ENCODE measurements around the gene PLXNA2.

The PLXNA2 gene

DNA sequence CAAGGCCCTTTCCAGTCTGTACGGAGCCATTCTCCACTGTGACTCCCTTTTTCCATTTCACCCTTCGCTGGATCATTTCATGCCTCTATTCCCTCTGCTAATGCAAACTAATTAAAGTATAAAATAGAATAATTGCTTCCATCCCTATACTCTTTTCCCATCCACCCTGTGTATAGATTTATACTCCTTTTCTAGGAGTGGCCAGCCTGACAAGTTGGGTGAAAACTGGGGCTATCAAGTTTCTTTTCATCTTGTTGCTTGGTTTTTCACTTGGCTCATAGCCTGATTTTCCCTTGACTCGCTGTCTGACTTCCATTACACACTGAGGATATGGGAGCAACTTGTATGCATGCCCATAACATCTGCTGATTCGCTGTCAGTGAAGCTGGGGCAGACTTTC is 107.0 kb downstream of the PLXNA2 start:
- DNase-seq (ENCODE audit: low spot score): no peak

DNA sequence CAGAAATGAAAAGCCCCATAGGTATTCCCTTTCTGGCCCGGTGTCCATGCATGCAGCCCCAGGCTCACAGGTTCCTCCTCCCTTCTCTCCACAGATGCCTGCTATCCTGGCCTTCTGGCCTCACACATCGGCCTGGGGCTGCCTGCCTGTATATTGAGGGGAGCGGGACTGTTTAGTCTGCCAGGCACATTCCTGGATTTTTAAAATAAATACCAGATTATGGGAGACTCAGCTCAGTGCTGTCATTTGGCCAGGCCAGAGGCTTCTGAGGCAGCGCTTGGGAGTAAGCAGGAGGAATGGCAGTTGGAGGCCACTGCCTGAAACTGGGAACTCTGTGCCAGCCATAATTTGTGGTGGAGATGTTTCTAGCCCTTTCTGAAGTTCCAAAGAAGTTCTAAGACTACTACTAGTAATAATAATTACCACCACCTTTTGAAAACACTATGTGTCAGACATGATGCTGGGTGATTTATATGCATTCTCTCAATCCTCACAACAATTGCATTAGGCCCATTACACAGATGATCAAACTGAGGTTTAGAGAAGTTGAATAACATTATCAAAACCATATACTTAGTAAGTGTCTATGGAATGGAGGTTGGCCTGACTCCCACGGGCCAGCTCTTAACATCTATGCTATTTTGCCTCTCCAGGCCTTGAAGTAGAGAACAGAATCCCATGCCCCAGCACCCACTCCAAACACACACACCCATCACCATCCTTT is 107.6 kb downstream of the PLXNA2 start:
- DNase-seq (ENCODE audit: low spot score): no peak

DNA sequence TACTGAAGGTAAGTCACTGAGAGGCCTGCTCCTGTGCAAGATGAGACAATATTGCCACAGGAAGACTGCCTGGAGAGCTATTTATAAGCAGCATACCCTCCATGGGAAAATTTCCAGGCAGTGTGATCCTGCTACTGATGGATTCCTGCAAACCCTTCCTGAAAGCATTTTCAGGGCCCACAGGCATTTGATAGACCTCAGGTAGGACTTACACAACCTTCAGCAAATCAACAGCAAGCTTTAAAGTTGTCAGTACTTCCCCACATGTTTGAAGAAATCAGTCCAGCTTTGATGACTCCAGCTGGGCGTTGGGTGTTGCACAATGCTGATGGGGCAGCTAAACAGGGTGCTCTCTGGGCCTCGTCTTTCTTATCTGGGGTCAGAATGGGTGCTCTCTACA is 108.8 kb downstream of the PLXNA2 start:
- DNase-seq (ENCODE audit: low spot score): no peak

DNA sequence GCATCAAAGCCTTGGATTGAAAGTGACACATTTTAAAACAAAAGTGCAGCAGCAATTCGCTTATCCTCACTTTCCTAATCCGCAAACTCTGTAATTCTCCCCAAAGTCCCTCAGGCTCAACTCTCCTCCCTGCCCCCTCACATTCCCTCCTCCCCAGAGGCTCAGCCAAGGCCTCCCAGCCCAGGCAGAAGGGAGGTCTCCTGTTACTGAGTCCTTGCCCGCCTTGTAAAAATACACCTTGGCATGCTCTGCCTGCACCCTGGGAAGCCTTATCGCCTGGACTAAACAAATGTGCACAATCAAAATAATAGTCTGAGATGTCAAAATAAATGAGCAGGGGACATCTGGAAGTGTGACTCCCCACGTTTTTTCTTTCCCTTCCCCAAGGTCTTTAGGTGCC is 109.7 kb downstream of the PLXNA2 start:
- no peak for DNase-seq (ENCODE audit: low spot score)

DNA sequence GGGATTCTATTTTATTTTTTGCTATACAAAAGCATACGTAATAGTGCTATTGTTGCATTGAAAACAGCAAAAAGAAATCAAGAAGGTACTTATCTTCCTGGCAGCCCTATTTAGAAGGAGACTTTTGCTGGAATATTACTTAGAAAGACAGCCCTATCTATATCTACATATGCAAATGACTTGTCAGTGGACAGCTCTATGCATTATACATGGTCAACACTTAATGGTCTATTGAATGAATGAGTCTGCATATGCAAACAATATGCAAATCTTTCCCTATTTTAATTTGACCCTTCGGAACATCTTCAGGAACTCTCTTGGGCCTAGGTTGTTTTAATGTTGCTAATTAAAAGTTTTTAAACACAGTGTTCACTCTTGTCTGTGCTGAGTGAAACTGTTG is 110.8 kb downstream of the PLXNA2 start:
- DNase-seq (ENCODE audit: low spot score): no peak

DNA sequence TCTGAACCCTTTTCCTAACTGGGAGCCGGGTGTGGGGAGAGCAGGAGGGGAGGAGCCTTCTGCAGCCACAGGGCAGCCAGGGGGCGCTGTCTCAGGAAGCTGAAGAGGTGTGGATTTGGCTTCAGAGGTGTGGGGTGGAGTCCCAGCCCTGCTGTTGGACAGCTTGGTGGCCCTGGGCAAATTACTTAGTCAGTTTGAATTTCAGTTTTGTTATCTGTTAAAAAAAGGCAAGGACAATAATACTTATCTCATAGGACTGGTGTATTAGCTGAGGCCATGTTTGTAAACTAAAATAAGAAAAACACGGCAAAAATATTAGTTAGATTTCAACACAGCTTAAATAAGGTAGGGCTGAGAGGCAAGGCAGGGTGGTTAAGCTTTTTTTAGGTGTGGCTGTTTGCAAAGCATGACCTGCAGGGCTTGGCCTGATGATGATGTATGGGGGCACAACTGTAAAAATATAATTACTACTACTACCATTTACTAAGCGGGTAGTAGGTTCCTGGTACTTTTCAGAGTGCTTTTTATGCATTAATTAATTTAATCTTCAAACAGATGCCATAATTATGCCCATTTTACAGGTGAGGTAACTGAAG is 111.8 kb downstream of the PLXNA2 start:
- DNase-seq (ENCODE audit: low spot score): no peak

DNA sequence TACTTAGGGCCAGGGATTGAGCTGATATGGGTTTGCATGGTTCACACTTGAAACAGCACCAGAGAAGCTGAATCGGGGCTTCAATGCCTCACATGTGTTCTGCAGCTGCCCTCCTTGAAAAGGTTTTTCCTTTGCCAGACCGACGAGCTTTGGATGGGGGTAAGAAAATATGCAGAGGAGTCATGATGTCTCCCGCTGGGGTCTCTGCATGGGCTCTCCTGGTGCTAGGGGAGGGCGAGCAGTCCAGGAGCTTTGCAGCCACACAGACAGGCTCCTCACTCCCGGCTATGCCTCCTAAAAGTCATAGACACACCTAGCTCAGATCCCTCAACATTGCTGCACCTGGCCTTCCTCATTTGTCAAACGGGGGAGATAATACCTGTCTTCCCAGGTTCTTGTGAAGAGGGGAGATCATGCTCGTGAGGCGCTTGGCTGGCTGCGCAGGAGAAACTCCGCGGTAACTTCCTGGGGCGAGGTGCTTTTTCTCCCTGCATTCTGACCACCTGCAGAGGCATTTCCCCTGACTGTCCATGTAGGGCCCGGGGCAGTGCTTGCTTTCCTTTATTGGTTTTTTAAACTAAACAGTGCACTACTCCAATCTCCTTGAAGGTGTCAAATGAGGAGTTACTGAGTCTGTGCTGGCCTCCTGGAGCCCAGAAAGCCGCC is 112.4 kb downstream of the PLXNA2 start:
- no peak for DNase-seq (ENCODE audit: low spot score)

DNA sequence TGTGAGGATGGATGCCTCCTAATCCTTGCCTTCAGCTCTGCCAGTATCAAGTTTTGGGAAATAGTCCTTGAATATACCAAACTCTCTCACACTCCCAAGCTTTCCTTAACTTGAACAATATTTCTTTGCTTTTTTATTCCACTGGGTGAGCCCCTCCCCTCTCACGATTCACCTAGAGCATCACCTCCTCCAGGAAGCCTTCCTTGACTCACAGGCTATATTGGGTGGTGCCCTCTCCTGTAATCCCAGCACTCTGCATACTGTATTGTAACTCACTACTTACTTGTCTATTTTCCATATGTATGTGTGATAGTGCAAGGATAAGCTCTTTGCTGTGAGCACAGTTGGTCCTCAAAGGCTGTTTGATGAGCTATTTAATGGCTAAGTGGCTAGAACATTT is 114.7 kb downstream of the PLXNA2 start:
- no peak for DNase-seq (ENCODE audit: low spot score)

DNA sequence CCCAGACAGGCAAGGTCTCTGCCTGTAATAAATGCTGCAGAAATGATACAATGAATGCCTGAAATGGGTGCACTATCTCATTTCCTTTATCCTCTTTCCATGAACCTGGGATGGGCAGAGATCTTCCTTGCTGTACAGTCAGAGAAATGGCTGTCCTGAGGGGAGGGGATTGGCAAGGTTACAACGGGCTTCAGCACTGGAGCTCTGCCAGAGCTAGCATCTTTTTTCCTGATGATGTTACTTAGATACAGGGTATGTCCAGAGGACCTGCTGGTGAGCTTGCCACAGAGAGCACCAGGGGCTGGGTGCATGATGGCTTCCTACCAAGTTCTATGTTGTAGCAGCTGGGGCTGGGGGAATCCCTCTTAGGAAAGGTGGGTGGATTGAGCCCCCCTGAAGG is 115.1 kb downstream of the PLXNA2 start:
- DNase-seq (ENCODE audit: low spot score): no peak

DNA sequence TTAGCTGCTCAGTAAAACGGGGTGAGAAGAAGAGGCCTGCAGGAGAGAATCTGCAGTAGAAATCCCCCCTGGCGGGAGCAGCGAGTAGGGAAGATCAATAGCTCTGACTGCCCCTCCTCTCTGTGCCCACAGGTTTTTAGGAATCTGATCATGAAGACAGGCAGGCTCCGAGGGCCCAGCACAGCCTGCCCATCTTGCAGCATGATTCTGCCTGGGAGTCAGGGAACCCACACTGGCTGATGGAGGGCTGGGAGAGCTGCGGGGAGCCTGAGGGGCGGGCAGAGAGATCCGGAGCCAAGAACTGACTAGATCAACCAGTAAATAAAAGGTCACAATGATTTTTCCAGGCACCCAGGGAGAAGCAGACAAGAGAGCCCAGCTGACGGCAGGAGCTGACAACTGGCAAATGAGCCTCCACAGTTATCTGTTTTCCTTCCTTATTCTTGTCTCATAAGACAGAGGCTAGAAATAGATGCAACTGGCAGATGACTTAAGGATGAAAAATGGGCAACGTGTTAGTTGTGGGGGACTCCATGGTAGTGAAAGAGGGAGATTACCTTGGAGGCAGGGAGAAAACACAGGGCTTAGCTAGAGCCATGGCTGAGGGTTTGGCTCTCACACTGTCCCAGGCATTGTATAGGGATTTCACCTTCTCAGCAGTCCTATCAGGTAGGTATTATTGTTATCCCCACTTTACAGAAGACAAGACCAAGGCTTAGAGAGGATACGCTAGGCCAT is 116.2 kb downstream of the PLXNA2 start:
- no peak for DNase-seq (ENCODE audit: low spot score)

DNA sequence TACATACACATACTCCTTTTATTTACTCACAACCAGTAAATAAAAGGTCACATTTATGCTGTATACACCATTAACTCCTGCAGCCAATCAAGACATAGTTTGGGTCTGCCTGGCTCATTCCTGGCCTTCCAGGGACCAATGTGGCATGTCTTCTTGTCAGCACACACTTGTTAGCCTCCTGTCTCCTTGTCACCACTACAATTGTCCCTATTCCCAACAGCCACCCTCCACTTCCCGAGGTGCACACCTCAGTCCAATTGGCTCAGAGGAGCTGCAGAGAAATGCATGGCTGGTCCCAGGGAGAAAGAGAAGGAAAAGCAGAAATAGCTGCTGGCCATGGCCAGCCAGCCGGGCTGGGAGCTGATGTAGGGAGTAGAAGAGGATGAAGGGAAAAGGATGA is 116.9 kb downstream of the PLXNA2 start:
- DNase-seq (ENCODE audit: low spot score): no peak

DNA sequence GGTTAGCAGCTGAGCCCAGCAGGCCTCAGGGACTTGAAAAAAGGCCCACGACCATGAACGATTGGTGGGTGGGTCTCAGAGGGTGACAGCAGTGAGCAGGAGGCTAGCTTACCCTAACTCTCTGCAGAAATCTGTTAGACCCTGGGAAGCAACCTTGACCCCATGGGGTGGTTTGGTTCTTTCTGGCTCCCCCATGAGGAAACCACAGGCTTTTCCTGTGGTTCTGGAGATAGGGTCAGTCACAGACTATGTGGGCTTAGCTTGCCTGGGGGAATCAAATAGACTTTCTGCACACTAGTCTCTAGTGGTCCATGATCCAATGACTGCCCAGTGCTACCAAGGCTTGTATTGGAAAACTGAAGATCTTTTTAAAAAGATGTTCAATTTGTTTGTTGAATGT is 118.1 kb downstream of the PLXNA2 start:
- DNase-seq (ENCODE audit: low spot score): no peak

DNA sequence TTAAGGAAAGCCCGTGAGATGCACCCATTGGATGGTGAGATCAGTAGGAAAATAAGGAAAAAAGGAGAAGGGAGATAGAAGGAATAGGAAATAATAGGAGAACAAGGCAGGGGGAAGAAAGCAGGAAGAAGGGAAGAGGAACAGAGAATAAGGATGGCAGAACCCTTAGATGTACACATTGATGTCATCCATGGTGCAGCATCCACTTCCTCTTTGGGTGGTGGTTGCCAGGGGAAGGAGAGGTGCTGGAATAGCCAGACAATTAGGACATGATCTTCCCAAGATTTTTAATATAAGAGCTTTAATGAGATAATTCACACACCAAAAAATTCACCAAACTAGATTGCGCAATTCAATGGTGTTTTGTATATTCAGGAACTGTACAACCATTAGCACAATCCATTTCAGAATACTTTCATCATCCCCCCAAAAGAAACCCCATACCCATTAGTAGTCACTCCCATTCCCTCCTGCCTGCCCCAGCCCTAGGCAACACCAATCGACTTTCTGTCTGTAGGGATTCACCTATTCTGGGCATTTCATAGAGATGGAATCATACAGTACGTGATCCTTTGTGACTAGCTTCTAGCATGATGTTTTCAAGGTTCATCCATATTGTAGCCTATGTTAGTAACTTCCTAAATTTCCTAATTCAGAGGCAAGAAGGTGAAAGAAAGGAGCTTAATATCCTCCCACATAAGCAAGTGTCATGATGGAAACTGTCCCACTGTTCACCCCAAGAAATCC is 121.4 kb downstream of the PLXNA2 start:
- no peak for DNase-seq (ENCODE audit: low spot score)

DNA sequence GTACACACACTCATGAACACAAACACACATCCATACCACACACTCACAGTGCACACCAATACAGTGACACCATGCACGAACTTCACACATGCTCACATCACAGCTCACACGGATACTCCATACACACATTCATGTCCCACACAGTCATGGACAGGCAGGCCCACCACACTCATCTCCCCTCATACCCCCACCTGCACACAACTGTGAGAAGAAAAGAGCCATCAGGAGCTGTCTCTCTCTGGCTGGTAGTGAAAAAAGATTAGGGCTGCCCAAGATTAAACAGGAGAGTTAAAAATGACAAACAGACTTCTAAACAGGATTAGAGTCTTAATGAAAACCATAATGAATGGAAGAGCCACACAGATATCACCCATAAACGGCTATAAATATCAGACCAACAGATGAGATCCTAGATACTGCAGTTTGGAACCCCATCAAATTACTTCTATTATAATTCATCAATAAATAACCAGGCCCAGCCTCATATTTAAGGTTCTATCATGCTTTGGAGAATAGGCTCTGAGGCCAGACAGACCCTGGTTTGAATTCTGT is 122.3 kb downstream of the PLXNA2 start:
- DNase-seq (ENCODE audit: low spot score): no peak

DNA sequence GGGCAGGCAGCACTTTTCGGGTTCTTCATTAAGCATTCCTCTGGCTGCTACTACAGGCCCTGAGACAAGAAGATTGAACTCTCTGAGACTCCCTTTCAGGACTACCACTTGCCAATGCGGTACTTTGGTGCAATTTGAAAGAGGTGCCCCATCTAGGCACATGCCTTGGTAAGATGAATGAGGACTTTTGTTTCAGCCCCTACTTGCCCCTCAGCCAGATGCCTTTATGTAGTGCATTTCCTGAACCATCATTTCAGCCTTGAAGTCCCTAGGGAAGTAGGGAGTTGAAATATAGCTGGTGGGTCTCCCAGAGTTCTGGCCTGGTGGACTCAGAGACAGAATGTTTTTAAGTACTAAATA is 123.8 kb downstream of the PLXNA2 start:
- DNase-seq (ENCODE audit: low spot score): no peak

DNA sequence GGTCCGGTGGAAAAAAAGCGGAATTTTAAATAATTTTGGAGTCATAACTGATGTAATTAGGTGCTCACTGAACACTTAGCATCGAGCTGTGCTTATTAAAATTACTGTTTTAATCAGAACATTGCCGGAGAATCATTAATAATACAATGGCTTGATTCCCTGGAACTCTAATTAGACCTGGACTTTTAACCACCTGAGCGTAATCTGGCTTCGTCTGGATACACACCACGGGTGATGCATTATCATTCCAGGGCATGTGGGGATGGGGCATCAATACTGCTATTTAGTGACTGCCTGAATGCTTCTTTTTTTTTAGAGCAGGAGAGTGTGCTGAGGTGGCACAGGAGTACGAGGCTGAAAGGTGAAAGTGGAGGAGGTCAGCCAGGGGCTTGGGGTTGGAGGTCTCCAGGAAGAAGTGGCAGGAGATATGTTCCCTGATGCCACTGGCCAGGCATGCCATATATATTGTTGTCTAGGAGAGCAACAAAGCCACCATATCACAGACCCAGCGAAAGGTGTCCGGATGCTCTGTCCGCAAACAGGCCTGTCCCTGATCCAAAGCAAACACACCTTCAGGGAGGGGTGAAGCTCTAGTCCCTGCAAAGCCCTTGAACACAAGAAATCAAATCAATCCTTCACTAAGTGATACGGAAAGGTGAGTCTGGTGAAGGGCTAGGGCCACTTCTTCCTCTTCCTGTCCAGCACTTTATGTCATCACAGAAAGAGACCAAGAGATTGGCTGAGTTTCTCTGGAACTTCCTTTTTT is 125.2 kb downstream of the PLXNA2 start:
- DNase-seq (ENCODE audit: low spot score): no peak

DNA sequence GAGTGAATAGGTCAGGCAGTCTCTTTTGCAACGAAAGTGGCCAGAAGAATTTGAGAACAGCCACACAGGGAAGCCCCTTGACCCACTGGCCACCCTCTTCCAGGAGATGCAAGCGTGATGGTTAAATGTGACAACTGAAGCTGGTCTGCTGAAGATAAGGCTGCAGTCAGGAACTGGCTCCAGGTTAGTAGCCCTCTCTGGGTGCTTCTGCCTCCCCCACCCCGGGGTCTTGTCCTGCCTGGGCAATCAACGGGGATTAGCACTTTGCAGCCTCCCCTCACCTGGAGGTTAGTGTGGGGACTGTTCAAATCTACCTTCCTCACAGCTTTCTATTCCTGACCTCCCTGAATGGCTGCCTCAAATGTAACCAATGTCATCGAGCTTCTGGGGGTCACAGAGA is 125.9 kb downstream of the PLXNA2 start:
- no peak for DNase-seq (ENCODE audit: low spot score)

DNA sequence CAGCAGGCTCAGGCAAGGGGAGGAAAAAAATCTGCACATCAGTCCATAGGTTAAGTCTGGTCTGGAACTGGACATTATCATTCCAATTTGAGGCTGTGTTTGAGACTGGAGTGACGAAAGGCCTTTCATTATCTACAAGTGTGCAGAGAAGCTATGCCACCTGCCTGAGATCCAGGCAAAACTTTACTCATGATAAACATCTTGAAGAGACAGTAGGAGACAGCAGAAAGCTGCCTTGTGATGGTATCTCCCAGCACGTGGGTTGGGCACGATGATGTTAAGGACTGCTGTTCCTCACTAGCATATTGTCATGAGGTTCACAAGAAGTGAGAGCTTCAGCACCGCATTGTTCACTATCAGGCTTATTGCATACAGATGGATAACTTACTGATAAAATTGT is 126.4 kb downstream of the PLXNA2 start:
- no peak for DNase-seq (ENCODE audit: low spot score)

DNA sequence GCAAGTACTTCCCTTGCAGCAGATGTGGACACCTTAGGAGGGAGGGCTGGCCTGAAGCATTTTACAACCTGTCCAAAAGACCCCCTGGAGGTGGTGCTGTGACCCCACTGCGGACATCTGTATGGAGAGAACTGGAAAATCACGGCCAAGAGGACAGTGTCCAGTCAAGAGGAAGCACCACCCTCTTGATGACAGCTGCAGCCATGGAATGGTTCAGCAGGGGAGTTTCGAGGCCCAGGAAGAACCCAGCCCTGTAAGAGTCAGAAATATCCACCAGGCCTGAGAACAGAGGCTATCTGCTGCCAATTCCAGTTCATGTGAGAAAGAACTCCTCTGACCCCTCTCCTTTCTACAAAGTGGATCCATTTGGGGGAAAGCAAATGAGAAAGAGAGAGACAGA is 126.8 kb downstream of the PLXNA2 start:
- DNase-seq (ENCODE audit: low spot score): no peak

DNA sequence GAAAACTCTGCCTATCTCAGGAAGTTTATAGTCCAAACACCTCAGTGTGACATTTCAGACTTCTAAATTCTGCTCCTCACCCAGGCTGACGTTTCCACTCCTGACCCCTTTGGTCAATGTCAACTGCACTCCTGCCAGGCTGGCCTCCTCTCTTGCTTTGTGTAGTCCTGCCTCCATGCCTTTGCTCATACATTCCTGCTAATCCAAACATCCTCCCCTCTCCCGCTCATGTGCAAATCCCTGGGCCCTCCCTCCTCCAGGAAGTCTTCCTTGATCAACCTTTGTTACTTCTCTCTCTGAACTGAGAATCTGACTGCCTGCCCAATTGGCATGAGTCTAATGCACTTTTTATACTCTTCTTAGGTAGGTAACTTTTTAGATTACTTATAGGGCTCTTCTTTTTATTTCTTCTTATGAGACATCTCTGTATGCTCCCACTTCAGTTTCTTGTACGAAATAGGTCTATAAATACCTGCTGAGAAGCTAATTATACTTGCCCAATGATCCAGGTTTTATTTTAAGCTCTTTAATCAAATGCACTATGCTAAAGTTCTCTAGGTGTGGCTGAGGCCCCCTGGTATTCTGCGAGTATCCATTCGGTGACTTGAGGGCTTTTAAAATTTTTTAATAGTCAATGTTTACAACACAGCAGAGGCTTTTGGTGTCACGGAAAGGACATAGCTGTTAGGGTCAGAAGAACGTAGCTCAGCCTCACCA is 128.1 kb downstream of the PLXNA2 start:
- no peak for DNase-seq (ENCODE audit: low spot score)

DNA sequence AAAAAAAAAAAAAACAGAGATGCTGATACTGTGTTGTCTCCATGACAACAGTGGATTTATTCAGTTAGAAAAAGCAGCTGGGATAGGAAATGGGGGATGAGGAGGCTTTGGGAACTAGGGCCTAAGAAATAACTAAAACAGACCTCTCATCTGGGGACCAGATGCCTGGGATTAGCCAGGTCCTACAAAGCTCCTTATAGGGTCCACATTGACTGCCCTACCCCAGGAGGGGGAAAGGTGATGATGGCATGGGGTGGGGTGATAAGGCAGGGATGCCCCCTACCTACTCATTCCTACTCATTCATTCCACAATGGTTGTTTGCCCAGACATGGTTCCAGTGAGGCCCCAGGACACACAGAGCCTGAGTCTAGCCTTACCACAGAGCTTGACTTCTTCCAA is 131.2 kb downstream of the PLXNA2 start:
- DNase-seq (ENCODE audit: low spot score): no peak

All from putamen (tissue), 1 donor.